GM21723 (cell line): ENCODE results near the gene KREMEN1.

ENCODE experiments used
- ATAC-seq: cut with Tn5 transposase; IDR thresholded peaks from one replicate; pipeline ENCODE4 v1.9.1; 2021; ENCODE audit warnings: mild to moderate bottlenecking, moderate library complexity; ENCODE audit not compliant: unreplicated experiment

KREMEN1 gene

GRCh38 chr22:29048822-29049654, 23.8 kb upstream of the KREMEN1 start:
- ATAC-seq: no peak

DNA sequence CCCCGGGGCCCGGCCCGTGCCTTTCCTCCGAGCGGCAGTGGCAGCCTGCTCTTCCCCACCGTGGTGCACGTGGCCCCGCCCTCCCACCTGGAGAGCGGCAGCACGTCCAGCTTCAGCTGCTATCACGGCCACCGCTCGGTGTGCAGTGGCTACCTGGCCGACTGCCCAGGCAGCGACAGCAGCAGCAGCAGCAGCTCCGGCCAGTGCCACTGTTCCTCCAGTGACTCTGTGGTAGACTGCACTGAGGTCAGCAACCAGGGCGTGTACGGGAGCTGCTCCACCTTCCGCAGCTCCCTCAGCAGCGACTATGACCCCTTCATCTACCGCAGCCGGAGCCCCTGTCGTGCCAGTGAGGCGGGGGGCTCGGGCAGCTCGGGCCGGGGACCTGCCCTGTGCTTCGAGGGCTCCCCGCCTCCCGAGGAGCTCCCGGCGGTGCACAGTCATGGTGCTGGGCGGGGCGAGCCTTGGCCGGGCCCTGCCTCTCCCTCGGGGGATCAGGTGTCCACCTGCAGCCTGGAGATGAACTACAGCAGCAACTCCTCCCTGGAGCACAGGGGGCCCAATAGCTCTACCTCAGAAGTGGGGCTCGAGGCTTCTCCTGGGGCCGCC, 23.1 kb upstream of the KREMEN1 start:
- no peak for ATAC-seq

- ATAC-seq: no peak
These were observed 22.4 kb upstream of the KREMEN1 start for GRCh38 chr22:29050457-29050856.

DNA sequence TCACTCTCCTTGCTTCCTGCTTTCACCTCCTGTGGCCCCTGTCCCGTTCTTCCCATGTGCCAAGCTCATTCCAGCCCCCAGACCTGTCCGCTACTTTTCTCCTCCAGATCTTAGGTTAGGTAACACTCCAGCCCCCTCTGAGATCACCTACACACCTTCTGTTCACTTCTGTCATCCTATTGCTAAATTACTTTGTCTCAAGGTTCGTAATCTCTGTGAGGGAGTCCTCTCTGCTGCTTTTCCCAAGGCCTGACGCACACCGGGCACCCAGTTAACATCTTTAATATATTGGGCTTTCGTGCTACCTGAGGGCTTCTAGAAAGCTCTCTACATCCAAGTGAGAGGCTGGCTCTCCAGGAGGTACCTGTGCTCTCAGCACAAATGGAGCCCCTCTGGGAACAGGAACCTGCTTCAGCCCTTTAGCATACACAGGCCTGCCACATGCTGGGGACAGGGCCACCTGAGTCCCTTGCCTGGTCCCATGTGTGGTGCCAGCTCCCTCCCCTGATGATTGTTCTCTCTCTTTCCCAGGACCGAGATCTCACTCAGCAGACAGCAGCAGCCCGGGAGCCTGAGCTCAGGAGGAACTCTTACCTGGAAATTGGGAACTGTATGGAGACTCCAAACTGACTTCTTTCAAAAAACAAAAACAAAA, 19.7 kb upstream of the KREMEN1 start:
- no peak for ATAC-seq

- no peak for ATAC-seq
These were observed 18.5 kb upstream of the KREMEN1 start for GRCh38 chr22:29054251-29054767.

GRCh38 chr22:29055192-29055830, 17.5 kb upstream of the KREMEN1 start:
- no peak for ATAC-seq

DNA sequence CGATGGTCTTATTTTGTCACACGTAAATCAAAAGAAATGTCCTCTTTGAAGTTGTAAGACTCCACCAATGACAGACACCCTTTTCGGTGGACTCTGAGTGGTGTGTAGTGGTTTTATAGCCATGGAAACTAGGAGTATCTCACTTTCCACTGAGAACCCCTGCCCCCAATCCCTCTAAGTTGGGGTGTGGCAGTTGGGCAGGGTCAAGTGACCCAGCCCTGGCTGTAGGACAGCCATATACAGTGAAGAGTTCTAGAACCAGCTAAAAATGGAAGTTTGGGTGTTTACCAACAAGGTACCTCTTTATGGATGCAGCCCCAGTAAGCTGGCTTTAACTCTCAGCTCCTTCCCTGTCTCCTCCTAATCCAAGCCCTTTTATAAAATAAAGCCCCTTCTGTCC, 16.4 kb upstream of the KREMEN1 start:
- no peak for ATAC-seq

- ATAC-seq: no peak
These were observed 12.5 kb upstream of the KREMEN1 start for GRCh38 chr22:29060251-29060869.

GRCh38 chr22:29060931-29061330, 11.9 kb upstream of the KREMEN1 start:
- ATAC-seq: no peak

GRCh38 chr22:29061773-29062172, 11.1 kb upstream of the KREMEN1 start, which contains the start of gene C22orf31:
Gene C22orf31, minus strand, starts transcription at chr22:29061831. Its CDS starts 39 bp downstream, at chr22:29061792.
- no peak for ATAC-seq

DNA sequence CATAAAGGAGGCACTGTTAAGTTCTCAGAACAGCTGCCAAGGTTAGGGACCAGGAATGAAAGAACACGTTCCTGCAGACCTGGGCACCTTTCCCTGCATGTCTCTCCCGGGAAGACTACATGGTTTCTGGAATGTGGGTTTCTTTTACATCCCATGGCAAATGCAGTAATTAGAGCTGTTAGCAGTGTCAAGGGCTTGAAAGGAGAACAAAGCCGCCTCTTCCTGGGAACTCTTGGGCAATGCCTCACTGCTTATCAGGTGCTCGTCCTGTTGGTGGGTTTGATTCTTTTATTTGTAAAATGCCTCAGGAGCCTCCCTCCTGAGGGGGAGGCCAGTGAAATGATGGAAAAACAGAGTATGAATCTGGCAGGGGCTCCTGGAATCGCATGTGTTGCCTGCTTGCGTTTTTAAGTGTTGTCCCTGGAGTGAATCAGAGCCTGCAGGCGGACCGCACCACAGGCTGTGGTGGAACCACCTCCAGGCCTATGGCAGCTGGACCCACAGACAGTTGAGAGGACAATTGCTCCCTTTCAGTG, 10.5 kb upstream of the KREMEN1 start:
- no peak for ATAC-seq

DNA sequence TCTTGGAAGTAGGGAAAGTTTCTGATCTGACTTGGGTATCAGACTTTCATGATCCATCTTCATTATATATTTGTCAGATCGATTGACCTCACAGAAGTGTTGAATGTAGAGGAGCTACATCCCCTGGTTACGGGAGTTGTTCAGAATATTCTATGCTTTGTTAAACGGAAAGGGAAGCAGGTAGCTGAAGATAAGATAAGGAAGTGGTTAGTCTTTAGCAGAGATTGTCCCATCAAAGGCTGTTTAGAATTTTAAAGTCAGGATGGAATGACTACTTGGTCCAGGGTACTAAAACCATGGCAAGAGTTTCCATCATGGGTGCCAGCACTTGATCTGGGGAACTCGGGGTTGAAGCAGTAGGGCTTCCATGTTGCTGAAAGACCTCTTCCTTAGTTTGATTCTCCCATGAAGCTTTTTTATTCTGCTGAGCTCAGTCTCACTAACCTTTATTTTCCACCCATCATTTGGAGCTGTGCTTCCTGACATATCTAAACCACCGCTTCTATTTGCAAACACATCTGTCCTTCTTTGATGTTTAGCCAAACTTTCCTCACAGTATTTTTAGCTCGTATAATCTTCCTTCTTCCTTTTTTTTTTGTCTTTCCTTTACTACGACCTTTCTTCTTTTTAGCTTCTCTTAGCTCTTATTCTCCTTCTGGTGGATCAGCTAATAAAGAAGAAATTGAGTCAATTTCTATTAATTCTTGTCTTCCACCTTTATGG, 7.2 kb upstream of the KREMEN1 start:
- ATAC-seq: no peak

- ATAC-seq: no peak
These were observed 3.4 kb upstream of the KREMEN1 start for GRCh38 chr22:29069463-29069862.

DNA sequence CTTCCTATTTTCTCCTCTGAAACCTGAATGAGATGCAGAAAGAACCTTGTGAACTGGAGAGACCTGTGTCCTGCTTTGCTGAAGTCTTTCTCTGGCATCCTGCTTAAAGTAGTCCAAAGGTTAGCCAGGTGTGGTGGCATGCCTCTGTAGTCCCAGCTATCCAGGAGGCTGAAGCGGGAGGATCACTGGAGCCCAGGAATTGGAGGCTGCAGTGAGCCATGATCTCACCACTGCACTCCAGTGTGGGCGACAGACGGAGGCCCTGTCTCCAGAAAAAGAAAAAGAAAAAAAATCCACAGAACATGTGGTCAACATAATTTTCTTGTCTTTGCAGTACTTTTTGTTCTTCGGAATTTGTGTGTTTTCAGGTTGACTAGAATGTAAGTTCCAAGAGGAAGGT, 2.3 kb upstream of the KREMEN1 start:
- ATAC-seq: no peak

DNA sequence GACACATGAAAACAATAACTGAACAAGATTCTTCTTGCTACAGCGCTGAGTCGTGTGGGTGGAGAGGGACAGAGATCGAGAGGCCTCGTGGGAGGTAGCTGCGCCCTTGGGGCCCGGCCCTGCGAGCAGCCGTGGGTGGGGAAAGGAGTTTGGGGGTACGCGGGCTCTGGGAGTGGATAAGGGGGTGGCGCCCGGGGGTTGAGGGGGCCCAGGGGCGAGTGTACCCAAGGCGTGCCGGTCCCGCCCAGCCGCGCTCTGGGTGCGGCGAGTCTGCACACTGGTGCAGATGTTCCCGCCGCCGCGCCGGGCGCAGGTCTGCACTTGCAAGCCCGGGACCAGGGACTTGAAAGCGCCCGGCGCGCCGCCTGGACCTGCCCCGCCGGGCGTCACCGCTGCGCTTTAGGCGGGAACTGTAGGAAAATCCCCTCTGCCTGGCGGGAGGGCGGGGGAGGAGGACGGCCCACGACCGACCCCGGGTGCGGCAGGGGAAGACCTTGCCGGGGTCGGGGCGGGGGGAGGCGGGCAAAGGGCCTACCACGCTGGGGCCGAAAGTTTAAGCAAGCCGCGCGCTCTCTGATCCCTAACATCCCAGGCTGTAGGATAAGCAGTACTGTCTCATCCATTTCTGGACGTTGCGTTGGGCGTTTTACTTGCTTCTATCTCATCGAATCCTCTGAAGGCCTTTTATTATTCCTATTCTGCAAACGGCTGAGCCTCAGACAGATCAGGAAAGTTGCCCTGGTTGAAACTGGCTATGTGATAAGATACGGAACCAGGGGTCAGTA, 1.4 kb upstream of the KREMEN1 start:
- no peak for ATAC-seq

GRCh38 chr22:29072193-29072978, 449 bp upstream of the KREMEN1 start:
- ATAC-seq: peak; percentile 88

GRCh38 chr22:29073618-29074275, 912 bp downstream of the KREMEN1 start:
- ATAC-seq: no peak

DNA sequence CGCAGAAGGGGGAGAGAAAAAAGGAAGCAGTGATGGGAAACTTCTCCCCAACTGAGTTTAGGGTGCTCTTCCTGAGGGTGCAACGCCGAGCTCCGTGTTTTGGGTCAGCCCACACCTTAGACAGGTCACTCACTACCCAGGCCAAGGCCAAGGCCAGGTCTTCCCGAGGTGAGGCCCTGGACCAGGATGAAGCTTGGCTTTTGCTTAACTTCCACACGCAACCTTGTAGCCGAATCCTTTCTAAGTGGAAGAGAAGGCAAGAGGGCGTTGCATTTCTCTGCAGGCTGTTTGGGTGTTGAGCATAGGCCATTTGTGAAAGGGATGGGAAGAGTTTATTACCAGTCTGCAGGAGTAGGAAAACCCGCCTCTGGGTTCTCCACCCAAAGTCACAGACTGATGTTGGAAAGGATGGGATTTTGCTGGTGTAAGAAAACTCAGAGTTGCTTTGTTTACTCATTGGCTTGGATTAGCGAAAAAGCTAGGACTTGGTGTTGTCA, 1.5 kb downstream of the KREMEN1 start:
- no peak for ATAC-seq
